Bronchial epithelial cell (primary cell): ENCODE results near the gene PTPRN2. TPM values are rescaled to one million over a fixed set of nuclear protein-coding genes. Genes with fewer than 3 reads are reported as not detected.
"Not testable (repeated sequence)": the region's sequence is repeated elsewhere in the genome, so short reads cannot be mapped to it uniquely, and the experiment has no call there.

Source experiments
- DNase-seq: peaks from one replicate; pipeline ENCODE4 v3.0.0-alpha.2; 2010; ENCODE audit warnings: low read depth
- FAIRE-seq: peaks from 2 replicates; lab custom pipeline; 2011; peaks lifted over from hg19 to GRCh38; lab: Jason Lieb, UNC
- H3K27me3 ChIP-seq: 2 replicates; pipeline ENCODE4 v1.5.1; 2011; ENCODE audit warnings: low read length; ENCODE audit not compliant: control insufficient read depth, insufficient read depth
- H3K36me3 ChIP-seq: 2 replicates; pipeline ENCODE4 v1.5.1; 2011; ENCODE audit warnings: low read length; ENCODE audit not compliant: control insufficient read depth, insufficient read depth
- H3K4me3 ChIP-seq: 2 replicates; pipeline ENCODE4 v1.5.1; 2011; ENCODE audit warnings: mild to moderate bottlenecking, low read depth, low read length, control low read depth
- total RNA-seq: library from RNA; depleted of rRNA; stranded (reverse); fragments of >200 nt; gene quantifications from 2 replicates; pipeline ENCODE4 v1.2.1, GENCODE V29; 2014
- TF ChIP-seq, protein P1 (sequence below): IDR thresholded peaks from 2 replicates; pipeline ENCODE4 v1.5.1; 2011; ENCODE audit warnings: mild to moderate bottlenecking, moderate library complexity, low read length, control low read depth, inconsistent platforms; ENCODE audit not compliant: insufficient read depth, severe bottlenecking

Gene PTPRN2
- total RNA-seq, 1 donor from 2014 or later, result 1.1 TPM

DNA sequence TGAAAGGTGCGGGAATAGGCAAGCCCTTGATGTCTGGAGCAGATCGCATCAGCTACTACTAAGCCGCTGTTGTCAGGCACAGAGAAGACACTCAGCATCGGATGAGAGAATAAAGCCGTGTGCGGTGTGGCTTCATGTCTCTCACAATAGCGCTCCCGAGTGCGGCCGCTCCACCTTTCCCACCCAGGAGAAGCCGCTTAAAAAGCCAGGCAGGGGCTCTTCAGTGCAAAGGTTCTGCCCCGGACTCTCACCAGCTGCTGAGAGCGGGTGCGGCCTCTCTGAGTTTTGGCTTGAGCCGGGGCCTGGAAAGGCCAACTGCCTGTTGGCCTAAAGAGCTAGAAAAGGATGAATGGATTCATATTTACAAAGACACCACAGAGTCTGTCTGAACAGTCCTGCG lies 650.2 kb downstream of the PTPRN2 start:
- TF ChIP-seq, protein P1, sequence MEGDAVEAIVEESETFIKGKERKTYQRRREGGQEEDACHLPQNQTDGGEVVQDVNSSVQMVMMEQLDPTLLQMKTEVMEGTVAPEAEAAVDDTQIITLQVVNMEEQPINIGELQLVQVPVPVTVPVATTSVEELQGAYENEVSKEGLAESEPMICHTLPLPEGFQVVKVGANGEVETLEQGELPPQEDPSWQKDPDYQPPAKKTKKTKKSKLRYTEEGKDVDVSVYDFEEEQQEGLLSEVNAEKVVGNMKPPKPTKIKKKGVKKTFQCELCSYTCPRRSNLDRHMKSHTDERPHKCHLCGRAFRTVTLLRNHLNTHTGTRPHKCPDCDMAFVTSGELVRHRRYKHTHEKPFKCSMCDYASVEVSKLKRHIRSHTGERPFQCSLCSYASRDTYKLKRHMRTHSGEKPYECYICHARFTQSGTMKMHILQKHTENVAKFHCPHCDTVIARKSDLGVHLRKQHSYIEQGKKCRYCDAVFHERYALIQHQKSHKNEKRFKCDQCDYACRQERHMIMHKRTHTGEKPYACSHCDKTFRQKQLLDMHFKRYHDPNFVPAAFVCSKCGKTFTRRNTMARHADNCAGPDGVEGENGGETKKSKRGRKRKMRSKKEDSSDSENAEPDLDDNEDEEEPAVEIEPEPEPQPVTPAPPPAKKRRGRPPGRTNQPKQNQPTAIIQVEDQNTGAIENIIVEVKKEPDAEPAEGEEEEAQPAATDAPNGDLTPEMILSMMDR, result no peak
- H3K36me3 ChIP-seq, result no peaks in the 10 kb centered on the region
- DNase-seq (no peak), FAIRE-seq (no peak)
- H3K27me3 ChIP-seq, result no peaks in the 10 kb centered on the region
- no peak overlapping the region for H3K4me3 ChIP-seq

GRCh38 chr7:157936976-157937375 lies 650.6 kb downstream of the PTPRN2 start:
- DNase-seq (no peak), FAIRE-seq (no peak)
- Histone ChIP-seq H3K27me3 (no peaks in the 10 kb centered on the region), H3K36me3 (no peaks in the 10 kb centered on the region), H3K4me3 (no peak overlapping the region)
- TF ChIP-seq, protein P1, result no peak

GRCh38 chr7:157935721-157936120 lies 651.9 kb downstream of the PTPRN2 start:
- DNase-seq, FAIRE-seq, H3K4me3 ChIP-seq, H3K27me3 ChIP-seq, H3K36me3 ChIP-seq: not testable (repeated sequence)

DNA sequence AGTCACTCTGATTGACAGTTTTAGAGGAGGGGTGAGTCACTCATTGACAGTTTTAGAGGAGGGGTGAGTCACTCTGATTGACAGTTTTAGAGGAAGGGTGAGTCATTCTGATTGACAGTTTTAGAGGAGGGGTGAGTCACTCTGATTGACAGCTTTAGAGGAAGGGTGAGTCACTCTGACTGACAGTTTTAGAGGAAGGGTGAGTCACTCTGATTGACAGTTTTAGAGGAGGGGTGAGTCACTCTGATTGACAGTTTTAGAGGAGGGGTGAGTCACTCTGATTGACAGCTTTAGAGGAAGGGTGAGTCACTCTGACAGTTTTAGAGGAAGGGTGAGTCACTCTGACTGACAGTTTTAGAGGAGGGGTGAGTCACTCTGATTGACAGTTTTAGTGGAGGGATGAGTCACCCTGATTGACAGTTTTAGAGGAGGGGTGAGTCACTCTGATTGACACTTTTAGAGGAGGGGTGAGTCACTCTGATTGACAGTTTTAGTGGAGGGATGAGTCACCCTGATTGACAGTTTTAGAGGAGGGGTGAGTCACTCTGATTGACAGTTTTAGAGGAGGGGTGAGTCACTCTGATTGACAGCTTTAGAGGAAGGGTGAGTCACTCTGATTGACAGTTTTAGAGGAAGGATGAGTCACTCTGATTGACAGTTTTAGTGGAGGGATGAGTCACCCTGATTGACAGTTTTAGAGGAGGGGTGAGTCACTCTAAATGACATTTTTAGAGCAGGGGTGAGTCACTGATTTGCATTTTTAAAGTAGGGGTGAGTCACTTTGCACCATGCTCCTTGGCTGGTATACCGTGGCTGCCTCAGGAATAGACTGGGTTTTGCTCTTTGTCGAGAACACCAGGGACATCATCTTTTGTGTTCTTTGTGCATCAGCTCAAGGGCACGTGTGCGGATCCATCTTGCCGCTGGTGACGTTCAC lies 654.1 kb downstream of the PTPRN2 start:
- H3K27me3 ChIP-seq, DNase-seq, H3K4me3 ChIP-seq, FAIRE-seq, H3K36me3 ChIP-seq: not testable (repeated sequence)

GRCh38 chr7:157932498-157933218 lies 655.0 kb downstream of the PTPRN2 start:
- FAIRE-seq (no peak), DNase-seq (no peak)
- TF ChIP-seq, protein P1, result no peak
- Histone ChIP-seq H3K27me3 (no peaks in the 10 kb centered on the region), H3K4me3 (no peak overlapping the region), H3K36me3 (no peaks in the 10 kb centered on the region)

- no peaks in the 10 kb centered on the region for H3K27me3 ChIP-seq
- TF ChIP-seq, protein P1, result no peak
- no peak for FAIRE-seq
- H3K4me3 ChIP-seq, result no peak overlapping the region
- no peaks in the 10 kb centered on the region for H3K36me3 ChIP-seq
- DNase-seq, result no peak
Measured at GRCh38 chr7:157930926-157931466, 656.6 kb downstream of the PTPRN2 start.
